ENCODE results near the gene REL. TPM values are rescaled to one million over a fixed set of nuclear protein-coding genes. Genes with fewer than 3 reads are reported as not detected.

Gene REL
- total RNA-seq, 1 experiment from 2014 or later = 11.5 TPM

DNA sequence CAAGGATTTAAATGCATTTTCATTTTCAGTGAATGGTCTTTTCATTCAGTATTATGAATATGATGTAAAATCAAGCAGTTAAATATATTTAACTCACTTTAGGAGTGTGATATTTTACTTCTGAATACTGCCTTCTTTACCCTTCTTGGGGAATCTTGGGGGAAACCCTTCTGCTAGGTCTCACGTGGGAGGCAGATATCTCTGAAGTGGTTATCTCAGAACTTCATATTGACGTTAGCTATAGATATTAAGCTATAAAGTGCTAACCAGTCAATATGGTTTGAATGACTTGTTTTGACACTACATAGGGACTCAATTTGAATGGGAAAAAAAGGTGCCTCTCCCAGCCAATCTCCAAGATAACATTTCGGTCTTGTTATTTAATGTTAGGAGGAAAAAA, 9.8 kb downstream of the REL start:
- BruUV-seq (replicated peaks) = no TSS peak
- no peaks in the 10 kb centered on the region for H3K9me3 ChIP-seq (ENCODE audit: low read depth, low read length, poor library complexity, severe bottlenecking)
- intact Hi-C loops (cut with micrococcal nuclease; ENCODE audit: unreplicated experiment) = no loop called here
- peaks cover 26% of the 10 kb centered on the region for H3K36me3 ChIP-seq (ENCODE audit: insufficient read depth, low read length, poor library complexity, severe bottlenecking)
- ChIA-PET POLR2A (ENCODE audit: low non-redundant PET) (no interaction called here), CTCF (no interaction called here)
- no peak for DNase-seq (ENCODE audit: low spot score)
- no peaks in the 10 kb centered on the region for H3K27me3 ChIP-seq (replicated peaks; ENCODE audit: insufficient read depth, low read depth, low read length, poor library complexity)
- no peak for TF ChIP-seq EZH2 (IDR thresholded peaks at IDR 0.05; ENCODE audit: borderline replicate concordance, low read depth, low read length, poor library complexity, severe bottlenecking)
- TF ChIP-seq, protein P1, sequence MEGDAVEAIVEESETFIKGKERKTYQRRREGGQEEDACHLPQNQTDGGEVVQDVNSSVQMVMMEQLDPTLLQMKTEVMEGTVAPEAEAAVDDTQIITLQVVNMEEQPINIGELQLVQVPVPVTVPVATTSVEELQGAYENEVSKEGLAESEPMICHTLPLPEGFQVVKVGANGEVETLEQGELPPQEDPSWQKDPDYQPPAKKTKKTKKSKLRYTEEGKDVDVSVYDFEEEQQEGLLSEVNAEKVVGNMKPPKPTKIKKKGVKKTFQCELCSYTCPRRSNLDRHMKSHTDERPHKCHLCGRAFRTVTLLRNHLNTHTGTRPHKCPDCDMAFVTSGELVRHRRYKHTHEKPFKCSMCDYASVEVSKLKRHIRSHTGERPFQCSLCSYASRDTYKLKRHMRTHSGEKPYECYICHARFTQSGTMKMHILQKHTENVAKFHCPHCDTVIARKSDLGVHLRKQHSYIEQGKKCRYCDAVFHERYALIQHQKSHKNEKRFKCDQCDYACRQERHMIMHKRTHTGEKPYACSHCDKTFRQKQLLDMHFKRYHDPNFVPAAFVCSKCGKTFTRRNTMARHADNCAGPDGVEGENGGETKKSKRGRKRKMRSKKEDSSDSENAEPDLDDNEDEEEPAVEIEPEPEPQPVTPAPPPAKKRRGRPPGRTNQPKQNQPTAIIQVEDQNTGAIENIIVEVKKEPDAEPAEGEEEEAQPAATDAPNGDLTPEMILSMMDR (conservative IDR thresholded peaks at IDR 0.05; ENCODE audit: low read depth, low read length) = no peak
- peaks cover 15% of the 10 kb centered on the region for H3K4me1 ChIP-seq (ENCODE audit: insufficient read depth, low read length, poor library complexity, severe bottlenecking)
- H3K27ac ChIP-seq (ENCODE audit: low read depth, low read length, poor library complexity, severe bottlenecking) = no peak overlapping the region
- no peak overlapping the region for H3K4me3 ChIP-seq (ENCODE audit: low read depth, low read length, poor library complexity, severe bottlenecking)

DNA sequence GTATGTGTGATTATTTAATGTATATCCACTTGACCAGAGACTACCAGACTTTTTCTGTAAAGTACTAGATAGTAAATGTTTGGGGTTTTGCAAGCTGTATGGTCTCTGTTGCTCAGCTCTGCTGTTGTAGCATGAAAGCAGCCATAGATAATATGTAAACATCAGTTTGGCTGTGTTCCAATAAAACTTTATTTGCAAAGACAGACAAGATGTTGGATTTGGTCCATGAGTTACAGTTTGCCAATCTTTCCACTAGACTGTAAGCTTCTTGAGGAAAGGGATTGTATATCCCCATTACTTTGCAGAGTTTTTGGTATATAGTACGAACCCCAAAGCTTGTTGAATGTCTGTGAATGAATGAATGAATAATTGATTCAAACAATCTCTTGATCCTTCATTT, 17.2 kb downstream of the REL start:
- no peak for DNase-seq (ENCODE audit: low spot score)
- TF ChIP-seq, protein P1 (conservative IDR thresholded peaks at IDR 0.05; ENCODE audit: low read depth, low read length) = no peak
- no peak for TF ChIP-seq EZH2 (IDR thresholded peaks at IDR 0.05; ENCODE audit: borderline replicate concordance, low read depth, low read length, poor library complexity, severe bottlenecking)
- POLR2A ChIA-PET (ENCODE audit: low non-redundant PET) = no interaction called here
- H3K36me3 ChIP-seq (ENCODE audit: insufficient read depth, low read length, poor library complexity, severe bottlenecking) = peaks cover 39% of the 10 kb centered on the region
- H3K27ac ChIP-seq (ENCODE audit: low read depth, low read length, poor library complexity, severe bottlenecking) = no peak overlapping the region
- no peaks in the 10 kb centered on the region for H3K4me1 ChIP-seq (ENCODE audit: insufficient read depth, low read length, poor library complexity, severe bottlenecking)
- intact Hi-C loops (cut with micrococcal nuclease; ENCODE audit: unreplicated experiment) = no loop called here
- no peaks in the 10 kb centered on the region for H3K27me3 ChIP-seq (replicated peaks; ENCODE audit: insufficient read depth, low read depth, low read length, poor library complexity)
- no peak overlapping the region for H3K4me3 ChIP-seq (ENCODE audit: low read depth, low read length, poor library complexity, severe bottlenecking)
- no TSS peak for BruUV-seq (replicated peaks)
- no peaks in the 10 kb centered on the region for H3K9me3 ChIP-seq (ENCODE audit: low read depth, low read length, poor library complexity, severe bottlenecking)
- CTCF ChIA-PET = no interaction called here

DNA sequence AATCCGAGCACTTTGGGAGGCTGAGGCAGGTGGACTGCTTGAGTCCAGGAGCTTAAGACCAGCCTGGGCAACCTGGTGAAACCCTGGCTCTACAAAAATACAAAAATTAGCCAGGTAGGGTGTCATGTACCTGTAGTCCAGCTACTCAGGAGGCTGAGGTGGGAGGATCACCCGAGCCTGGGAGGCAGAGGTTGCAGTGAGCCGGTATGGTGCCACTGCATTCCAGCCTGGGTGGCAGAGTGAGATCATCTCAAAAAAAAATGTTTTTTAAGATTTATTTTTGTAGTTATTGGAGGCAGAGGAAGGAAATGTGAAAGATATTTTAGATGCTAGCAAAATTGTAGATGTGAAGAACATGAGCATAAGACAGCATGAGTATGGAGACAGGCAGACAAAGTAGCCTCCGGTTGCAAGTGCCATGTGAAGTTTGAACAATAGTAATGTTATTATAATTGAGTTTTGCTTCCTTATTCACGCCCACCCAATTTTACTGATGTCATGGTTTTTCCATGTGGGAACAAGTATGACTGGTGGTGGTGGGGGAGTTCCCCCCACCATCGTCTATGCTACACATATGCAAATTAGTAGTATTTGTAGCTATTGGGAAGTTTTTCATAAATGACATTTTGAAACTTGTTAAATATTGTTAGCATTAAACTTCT, 18.0 kb downstream of the REL start:
- TF ChIP-seq, protein P1 (conservative IDR thresholded peaks at IDR 0.05; ENCODE audit: low read depth, low read length) = no peak
- TF ChIP-seq EZH2 (IDR thresholded peaks at IDR 0.05; ENCODE audit: borderline replicate concordance, low read depth, low read length, poor library complexity, severe bottlenecking) = no peak
- H3K4me3 ChIP-seq (ENCODE audit: low read depth, low read length, poor library complexity, severe bottlenecking) = no peak overlapping the region
- no peak overlapping the region for H3K27ac ChIP-seq (ENCODE audit: low read depth, low read length, poor library complexity, severe bottlenecking)
- H3K4me1 ChIP-seq (ENCODE audit: insufficient read depth, low read length, poor library complexity, severe bottlenecking) = no peaks in the 10 kb centered on the region
- H3K27me3 ChIP-seq (replicated peaks; ENCODE audit: insufficient read depth, low read depth, low read length, poor library complexity) = no peaks in the 10 kb centered on the region
- H3K36me3 ChIP-seq (ENCODE audit: insufficient read depth, low read length, poor library complexity, severe bottlenecking) = peaks cover 34% of the 10 kb centered on the region
- ChIA-PET POLR2A (ENCODE audit: low non-redundant PET) (no interaction called here), CTCF (no interaction called here)
- intact Hi-C loops (cut with micrococcal nuclease; ENCODE audit: unreplicated experiment) = no loop called here
- H3K9me3 ChIP-seq (ENCODE audit: low read depth, low read length, poor library complexity, severe bottlenecking) = no peaks in the 10 kb centered on the region
- BruUV-seq (replicated peaks) = no TSS peak
- no peak for DNase-seq (ENCODE audit: low spot score)

Measured in A673 (cell line).